Transverse colon (tissue), 4 donors: ENCODE data around the gene MYO7A. TPM values are rescaled to one million over a fixed set of nuclear protein-coding genes. Genes with fewer than 3 reads are reported as not detected.

ENCODE experiments used
- DNase-seq: peaks from one replicate; pipeline ENCODE4 v3.0.0-alpha.2; 2019
- H3K27ac ChIP-seq, 4 donors: fragments of 200-600 bp; sonication (generic); 2 replicates each; pipeline ENCODE4 v1.5.1; 2016 to 2018; ENCODE audit warnings: inconsistent platforms in 4 of 4
- H3K27me3 ChIP-seq: fragments of 200-600 bp; sonication (generic); 2 replicates; pipeline ENCODE4 v1.5.1; 2017; ENCODE audit warnings: inconsistent platforms
- H3K36me3 ChIP-seq, 4 donors: fragments of 200-600 bp; sonication (generic); 2 replicates each; pipeline ENCODE4 v1.5.1; 2017 to 2019; ENCODE audit warnings: inconsistent platforms in 4 of 4
- H3K4me1 ChIP-seq, 4 donors: fragments of 200-600 bp; sonication (generic); 2 replicates each; pipeline ENCODE4 v1.5.1; 2017 to 2020; ENCODE audit warnings: inconsistent platforms in 4 of 4
- H3K4me3 ChIP-seq, 4 donors: fragments of 200-600 bp; sonication (generic); 1 replicate in 1 of 4; 2 replicates in 3 of 4; pipeline versions ENCODE4 v1.5.1 to v1.6.1; 2017 to 2019; ENCODE audit warnings: inconsistent platforms in 4 of 4
- H3K9me3 ChIP-seq, 2 donors: fragments of 200-600 bp; sonication (generic); 2 replicates each; pipeline ENCODE4 v1.5.1; 2017 to 2019; ENCODE audit warnings: inconsistent platforms in 2 of 2
- EP300 ChIP-seq: sonication (generic); formaldehyde crosslinking; IDR thresholded peaks from one replicate; pipeline ENCODE4 v1.6.1; 2017; ENCODE audit warnings: antibody characterized with exemption, low read depth
- POLR2A ChIP-seq: fragments of 450-650 bp; IDR thresholded peaks from one replicate; pipeline ENCODE4 v1.6.1; 2016; ENCODE audit warnings: antibody characterized with exemption, mild to moderate bottlenecking, moderate library complexity
- POLR2AphosphoS5 ChIP-seq, 3 donors: sonication (generic); formaldehyde crosslinking; IDR thresholded peaks; one replicate each; pipeline ENCODE4 v1.6.1; 2016; ENCODE audit warnings: antibody characterized with exemption in 3 of 3
- WGBS, 2 donors: methylation state at CpG; one replicate each; pipeline ENCODE4 v1.1.5; 2018; ENCODE audit warnings: low coverage in 1 of 2; 5-methylcytosine and 5-hydroxymethylcytosine counted together
- in situ Hi-C, 4 donors: fragments of 200-750 bp; cut with MboI; loops; one replicate each; pipeline versions ENCODE4 v1.15.0 to v1.15.1; 2017; ENCODE audit warnings: low sequenced_read_pairs in 3 of 4, low pct_ligation_motif_present in 1 of 4, low pct_unique_long_range_greater_than_20kb in 1 of 4
- intact Hi-C: fragments of 100-400 bp; cut with DNase I; formaldehyde crosslinking; loops from one replicate; pipeline ENCODE4 v1.15.1; 2023; ENCODE audit warnings: low total_unique reads
- total RNA-seq, 4 donors: library from RNA; depleted of rRNA; stranded (reverse); fragments of >200 nt; gene quantifications; one replicate each; pipeline ENCODE4 v1.1.0, GENCODE V29; 2016
- TF ChIP-seq, protein P1 (sequence below), 5 experiments: fragments of 200-600 bp in 3 of 5; fragments of 450-650 bp in 2 of 5; sonication (generic) in 3 of 5; IDR thresholded peaks; 1 replicate in 2 of 5; 2 replicates in 3 of 5; pipeline ENCODE4 v1.5.1; 2016 to 2017; ENCODE audit warnings: antibody characterized with exemption in 5 of 5, inconsistent platforms in 3 of 5, mild to moderate bottlenecking in 2 of 5, moderate library complexity in 1 of 5

The MYO7A gene
- total RNA-seq, 4 donors from 2014 or later = 4.6 to 11.2 (median 5.5) TPM

DNA sequence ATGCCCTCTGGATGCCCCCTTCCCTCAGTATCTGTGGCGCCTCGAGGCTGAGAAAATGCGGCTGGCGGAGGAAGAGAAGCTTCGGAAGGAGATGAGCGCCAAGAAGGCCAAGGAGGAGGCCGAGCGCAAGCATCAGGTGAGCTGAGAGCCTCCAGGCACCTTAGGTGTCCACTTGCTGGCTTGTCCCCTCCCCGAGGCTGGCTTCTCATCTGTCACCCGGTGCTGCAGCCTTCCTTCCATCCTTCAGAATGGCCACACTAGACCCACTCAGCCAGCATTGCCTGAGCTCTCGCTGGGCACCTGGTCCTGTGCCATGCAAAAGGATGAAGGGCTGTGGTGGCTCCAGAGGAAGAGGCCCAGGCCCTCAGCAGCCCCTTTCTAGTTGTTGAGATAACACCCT lies 52.3 kb downstream of the MYO7A start:
- intact Hi-C loops = loop anchor here (10.0 kb wide), 2 partner anchors 56 to 136 kb away; partner anchors contain the start of gene MYO7A
- no peaks in the 10 kb centered on the region for H3K27me3 ChIP-seq
- no peaks in the 10 kb centered on the region for H3K9me3 ChIP-seq
- H3K27ac ChIP-seq = no peak overlapping the region
- H3K4me3 ChIP-seq = no peak overlapping the region
- in situ Hi-C loops = loop anchor here in 3 of 4 donors (10.0 to 25.0 kb wide), 4 partner anchors 46 to 357 kb away; partner anchors contain the start of gene B3GNT6 (in 1 of the 3)
- H3K36me3 ChIP-seq = no peaks in the 10 kb centered on the region
- 86% methylated on average over 11 of the region's 11 CpGs; no CpG with 5 or more reads in 1 of the 2 donors for WGBS, 2 donors
- TF ChIP-seq POLR2A = no peak
- TF ChIP-seq, protein P1, sequence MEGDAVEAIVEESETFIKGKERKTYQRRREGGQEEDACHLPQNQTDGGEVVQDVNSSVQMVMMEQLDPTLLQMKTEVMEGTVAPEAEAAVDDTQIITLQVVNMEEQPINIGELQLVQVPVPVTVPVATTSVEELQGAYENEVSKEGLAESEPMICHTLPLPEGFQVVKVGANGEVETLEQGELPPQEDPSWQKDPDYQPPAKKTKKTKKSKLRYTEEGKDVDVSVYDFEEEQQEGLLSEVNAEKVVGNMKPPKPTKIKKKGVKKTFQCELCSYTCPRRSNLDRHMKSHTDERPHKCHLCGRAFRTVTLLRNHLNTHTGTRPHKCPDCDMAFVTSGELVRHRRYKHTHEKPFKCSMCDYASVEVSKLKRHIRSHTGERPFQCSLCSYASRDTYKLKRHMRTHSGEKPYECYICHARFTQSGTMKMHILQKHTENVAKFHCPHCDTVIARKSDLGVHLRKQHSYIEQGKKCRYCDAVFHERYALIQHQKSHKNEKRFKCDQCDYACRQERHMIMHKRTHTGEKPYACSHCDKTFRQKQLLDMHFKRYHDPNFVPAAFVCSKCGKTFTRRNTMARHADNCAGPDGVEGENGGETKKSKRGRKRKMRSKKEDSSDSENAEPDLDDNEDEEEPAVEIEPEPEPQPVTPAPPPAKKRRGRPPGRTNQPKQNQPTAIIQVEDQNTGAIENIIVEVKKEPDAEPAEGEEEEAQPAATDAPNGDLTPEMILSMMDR (IDR thresholded peaks at IDR 0.05) = no peak
- no peak for TF ChIP-seq POLR2AphosphoS5 (IDR thresholded peaks at IDR 0.05)
- no peak for TF ChIP-seq EP300
- no peak for DNase-seq
- H3K4me1 ChIP-seq = no peaks in the 10 kb centered on the region

DNA sequence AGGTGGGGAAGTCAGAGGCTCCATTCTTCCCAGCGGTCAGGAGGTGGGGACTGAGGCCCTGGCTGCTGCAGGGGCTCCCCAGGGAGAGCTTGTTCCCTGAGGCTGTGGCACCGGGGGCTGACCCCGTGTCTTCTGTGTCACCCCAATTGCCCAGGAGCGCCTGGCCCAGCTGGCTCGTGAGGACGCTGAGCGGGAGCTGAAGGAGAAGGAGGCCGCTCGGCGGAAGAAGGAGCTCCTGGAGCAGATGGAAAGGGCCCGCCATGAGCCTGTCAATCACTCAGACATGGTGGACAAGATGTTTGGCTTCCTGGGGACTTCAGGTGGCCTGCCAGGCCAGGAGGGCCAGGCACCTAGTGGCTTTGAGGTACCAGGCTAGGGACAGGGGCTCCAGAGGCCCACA lies 53.2 kb downstream of the MYO7A start:
- Histone ChIP-seq H3K27ac (no peak overlapping the region), H3K4me1 (no peaks in the 10 kb centered on the region), H3K9me3 (no peaks in the 10 kb centered on the region), H3K4me3 (no peak overlapping the region), H3K27me3 (no peaks in the 10 kb centered on the region), H3K36me3 (no peaks in the 10 kb centered on the region)
- DNase-seq = no peak
- TF ChIP-seq POLR2AphosphoS5 (IDR thresholded peaks at IDR 0.05) (no peak), POLR2A (no peak), EP300 (no peak)
- TF ChIP-seq, protein P1 (IDR thresholded peaks at IDR 0.05) = no peak
- WGBS, 2 donors = 90% methylated on average over 11 of the region's 11 CpGs; no CpG with 5 or more reads in 1 of the 2 donors
- intact Hi-C loops (loop anchor here (10.0 kb wide), 2 partner anchors 56 to 136 kb away; partner anchors contain the start of gene MYO7A), in situ Hi-C loops (loop anchor here in 3 of 4 donors (10.0 to 25.0 kb wide), 4 partner anchors 46 to 356 kb away; partner anchors contain the start of gene B3GNT6 (in 1 of the 3))

DNA sequence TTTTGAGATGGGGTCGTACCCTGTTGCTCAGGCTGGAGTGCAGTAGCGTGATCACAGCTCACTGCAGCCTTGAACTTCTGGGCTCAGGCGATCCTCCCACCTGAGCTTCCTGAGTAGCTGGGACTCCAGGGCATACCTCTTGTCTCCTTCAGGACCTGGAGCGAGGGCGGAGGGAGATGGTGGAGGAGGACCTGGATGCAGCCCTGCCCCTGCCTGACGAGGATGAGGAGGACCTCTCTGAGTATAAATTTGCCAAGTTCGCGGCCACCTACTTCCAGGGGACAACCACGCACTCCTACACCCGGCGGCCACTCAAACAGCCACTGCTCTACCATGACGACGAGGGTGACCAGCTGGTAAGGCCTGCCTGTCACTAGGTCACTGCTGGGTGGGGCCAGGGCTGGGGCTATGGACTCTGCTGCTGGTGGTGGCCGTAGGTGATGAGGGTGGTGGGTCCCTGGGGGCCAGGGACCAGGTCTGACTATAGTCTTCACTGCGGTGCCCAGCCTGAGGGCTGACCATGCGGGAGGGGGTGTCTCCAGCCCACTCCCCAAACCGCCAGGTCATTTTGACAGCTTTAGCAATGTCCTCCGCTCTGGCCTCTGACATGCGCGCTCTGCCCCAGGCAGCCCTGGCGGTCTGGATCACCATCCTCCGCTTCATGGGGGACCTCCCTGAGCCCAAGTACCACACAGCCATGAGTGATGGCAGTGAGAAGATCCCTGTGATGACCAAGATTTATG lies 53.9 kb downstream of the MYO7A start:
- H3K9me3 ChIP-seq = no peaks in the 10 kb centered on the region
- H3K4me1 ChIP-seq = peaks cover 0 to 4% (median 0%) of the 10 kb centered on the region in 4 donors
- no peak for DNase-seq
- in situ Hi-C loops = loop anchor here in 3 of 4 donors (10.0 to 25.0 kb wide), 4 partner anchors 47 to 355 kb away; partner anchors contain the start of gene B3GNT6 (in 1 of the 3)
- no peak overlapping the region for H3K4me3 ChIP-seq
- 90 to 91% methylated on average over 4 to 20 of the region's 22 CpGs for WGBS, 2 donors
- intact Hi-C loops = loop anchor here (10.0 kb wide), 2 partner anchors 57 to 137 kb away; partner anchors contain the start of gene MYO7A
- no peaks in the 10 kb centered on the region for H3K36me3 ChIP-seq
- no peaks in the 10 kb centered on the region for H3K27me3 ChIP-seq
- no peak for TF ChIP-seq POLR2A
- no peak for TF ChIP-seq POLR2AphosphoS5 (IDR thresholded peaks at IDR 0.05)
- TF ChIP-seq, protein P1 (IDR thresholded peaks at IDR 0.05) = no peak
- TF ChIP-seq EP300 = no peak
- H3K27ac ChIP-seq = no peak overlapping the region
